ENCODE data around the gene TEX13C.
"Not testable (repeated sequence)": the region's sequence is repeated elsewhere in the genome, so short reads cannot be mapped to it uniquely, and the experiment has no call there.

The TEX13C gene

DNA sequence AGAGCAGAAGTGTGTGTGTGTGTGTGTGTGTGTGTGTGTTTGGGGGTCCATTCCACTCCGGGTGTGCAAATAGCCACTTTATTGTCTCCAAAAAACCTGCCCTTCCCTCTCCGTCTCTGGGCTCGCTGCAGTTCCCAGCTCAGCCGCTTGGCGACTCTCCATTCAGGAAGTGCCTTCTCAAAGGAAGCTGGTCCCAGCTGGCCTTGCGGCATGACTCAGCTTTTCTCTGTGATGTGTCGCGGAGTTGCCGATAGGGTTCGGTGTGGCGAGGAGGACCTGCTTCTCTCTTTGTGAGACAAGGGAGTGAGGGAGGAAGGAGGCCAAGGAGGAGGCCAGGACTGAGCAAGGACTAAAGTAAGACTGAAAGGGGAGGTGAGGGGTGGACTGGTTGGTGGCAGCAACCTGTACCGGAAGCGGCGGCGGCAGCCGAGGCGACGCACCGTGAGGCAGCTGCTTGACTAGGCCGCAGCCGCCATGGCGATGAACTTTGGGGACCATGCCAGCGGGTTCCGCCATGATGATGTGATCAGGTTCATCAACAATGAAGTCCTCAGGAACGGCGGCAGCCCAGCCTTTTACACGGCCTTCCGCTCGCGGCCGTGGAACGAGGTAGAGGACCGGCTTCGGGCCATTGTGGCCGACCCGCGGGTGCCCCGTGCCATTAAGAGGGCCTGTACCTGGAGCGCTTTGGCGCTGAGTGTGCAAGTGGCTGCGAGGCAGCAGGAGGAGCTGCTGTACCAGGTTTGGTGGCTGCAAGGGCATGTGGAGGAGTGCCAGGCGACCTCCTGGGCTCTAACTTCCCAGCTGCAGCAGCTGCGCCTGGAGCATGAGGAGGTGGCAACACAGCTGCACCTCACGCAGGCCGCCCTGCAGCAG is at the start of gene TEX13C:
Gene TEX13C, plus strand, starts transcription at position 226 of the 876 bp plus-strand sequence. Its CDS starts 249 bp downstream, at position 475.
- DNase-seq, result no peak

DNA sequence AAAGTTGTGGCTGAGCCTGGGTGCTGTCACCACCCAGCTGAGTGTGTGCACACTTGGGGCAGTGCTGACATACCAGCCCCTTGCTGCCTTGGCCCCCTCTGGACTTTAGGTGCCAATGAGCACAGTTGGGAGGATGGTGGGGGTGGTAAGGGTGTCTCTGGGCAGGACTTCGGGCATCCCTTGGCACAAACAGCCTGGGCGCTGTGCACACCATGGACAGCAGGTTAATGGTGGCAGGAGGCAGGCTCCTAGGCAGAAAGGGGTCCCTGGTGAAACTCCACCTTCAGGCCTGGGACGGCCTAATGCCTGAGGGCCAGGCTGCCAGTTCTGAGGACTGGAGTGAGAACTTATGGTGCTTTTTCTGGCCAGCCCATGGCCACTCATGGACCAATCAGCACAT is 32.4 kb upstream of the TEX13C start:
- no peak for DNase-seq

DNA sequence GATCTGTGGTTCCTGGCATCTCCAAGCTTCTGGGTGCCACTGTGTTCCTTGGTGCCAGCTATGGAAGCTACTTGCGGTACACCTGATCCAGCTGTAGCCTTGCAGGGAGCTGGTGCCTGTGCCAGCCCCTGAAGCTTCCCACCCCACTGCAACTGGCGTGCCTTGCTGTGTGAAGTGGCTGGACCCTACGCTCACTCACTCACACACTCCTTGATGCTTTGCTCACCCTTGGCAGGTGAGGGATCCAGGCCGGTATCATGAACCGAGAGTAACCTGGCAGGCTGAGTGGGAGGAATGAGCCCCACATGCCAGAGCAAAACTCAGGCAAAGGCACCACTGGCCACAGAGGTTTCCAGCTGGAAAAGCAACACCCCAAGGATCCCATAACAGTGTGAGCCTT is 31.3 kb upstream of the TEX13C start:
- DNase-seq, result no peak

DNA sequence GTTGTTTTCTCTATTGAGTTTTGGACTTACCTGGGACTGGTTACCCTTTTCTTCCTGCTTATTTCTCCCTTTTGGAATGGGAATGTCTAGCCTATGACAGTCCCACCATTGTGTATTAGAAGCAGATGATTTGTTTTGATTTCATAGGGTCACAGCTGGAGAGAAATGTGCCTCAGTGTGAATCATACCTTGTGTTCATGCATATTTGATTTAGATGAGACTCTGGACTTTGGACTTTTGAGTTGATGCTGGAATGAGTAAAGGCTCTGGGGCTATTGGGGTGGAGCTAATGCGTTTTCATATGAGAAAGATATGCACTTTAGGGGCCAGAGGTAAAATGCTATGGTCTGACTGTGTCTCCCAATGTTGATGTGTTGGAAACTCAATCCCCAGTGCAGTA is 30.5 kb upstream of the TEX13C start:
- no peak for DNase-seq

DNA sequence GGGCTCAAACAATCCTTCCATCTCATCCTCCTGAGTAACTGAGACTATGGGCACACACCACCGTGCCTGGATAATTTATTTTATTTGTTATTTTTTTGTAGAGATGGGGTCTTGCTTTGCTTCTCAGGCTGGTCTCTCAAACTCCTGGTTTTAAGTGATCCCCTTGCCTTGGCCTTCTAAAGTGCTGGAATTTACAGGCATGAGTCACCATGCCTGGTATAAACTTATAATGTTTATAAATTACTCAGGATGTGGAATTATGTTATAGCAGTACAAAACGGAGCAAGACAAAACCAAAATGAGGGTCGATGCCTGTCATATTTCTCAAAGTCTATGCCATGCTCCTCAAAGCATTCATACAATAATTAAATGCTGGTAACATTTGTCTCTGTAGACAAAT is 29.8 kb upstream of the TEX13C start:
- DNase-seq, result no peak

DNA sequence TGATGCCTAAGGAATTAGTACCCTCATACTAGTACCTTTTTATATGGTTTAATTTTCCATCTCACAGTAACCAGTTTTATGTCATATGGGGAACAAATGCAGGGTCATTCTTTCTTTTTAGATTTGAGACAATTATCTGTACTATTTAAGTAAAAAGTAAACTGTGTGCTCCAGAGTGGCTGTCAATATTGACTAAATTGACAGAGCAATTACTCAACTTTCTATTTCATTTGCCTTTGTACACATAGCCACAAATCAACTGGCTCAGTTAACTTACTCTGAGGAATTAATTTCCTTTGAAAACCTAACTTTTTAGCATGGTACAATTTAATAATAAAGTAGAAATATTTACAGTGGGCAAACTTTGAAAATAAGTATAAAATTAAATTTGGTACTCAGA is 28.5 kb upstream of the TEX13C start:
- DNase-seq, result no peak

DNA sequence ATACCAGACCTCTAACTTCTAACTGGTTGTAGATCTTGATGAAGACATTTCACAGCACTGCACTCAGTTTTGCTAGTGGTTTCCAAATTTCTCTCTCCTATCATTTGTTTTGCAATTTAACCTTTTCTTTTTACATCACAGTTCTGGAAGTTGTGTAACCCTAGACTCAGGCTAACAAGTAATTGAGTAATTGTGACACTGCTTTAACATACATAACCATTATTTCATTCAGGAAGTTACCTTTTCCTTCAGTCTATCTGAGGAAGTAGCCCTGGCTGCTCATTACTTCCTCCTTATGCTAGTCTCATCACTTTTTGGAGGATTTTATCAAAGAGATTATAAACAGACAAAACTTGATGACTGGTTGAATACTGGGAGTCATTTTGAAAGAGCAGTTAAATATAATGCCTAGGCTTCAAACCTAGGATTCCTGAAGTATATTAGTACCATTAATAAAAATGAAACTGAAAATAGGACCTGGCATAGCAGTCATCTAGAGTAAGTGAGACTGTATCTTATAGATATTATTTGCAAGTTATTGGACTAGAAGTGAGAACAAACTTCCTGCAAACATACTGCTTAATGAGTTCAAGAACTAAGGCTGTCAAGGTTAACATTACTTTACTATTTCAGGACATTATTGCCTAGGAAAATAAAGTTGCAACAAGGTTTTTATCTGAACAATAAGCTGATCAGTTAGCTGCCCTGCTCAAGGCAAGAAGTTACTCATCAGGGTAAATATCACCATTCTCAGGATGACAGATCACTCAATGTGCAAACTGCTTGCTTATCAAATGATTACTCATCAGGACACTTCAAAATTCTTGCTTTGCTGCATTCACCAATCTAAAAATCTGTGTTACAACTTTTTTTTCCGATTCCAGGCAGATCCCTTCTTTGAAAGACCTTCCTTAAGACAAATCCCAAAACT is 25.6 kb upstream of the TEX13C start:
- no peak for DNase-seq

DNA sequence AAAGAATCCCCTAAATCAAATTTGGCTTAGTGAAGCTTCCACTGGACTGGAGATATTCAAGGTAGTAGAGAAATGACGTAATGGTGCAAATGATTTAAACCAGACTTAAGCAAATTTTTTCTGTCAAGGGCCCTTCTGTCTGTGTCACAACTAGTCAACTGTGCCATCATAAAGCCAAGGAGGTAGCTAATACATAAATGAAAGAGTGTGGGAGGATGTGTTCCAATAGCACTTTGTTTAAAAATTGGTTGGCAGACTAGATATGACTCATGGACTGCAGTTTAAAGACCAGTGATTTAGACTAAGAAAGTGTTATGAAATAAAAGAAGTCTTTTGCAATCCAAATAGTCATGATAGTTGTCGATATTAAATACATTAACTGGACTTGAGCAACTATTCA is 24.3 kb upstream of the TEX13C start:
- DNase-seq, result no peak

DNA sequence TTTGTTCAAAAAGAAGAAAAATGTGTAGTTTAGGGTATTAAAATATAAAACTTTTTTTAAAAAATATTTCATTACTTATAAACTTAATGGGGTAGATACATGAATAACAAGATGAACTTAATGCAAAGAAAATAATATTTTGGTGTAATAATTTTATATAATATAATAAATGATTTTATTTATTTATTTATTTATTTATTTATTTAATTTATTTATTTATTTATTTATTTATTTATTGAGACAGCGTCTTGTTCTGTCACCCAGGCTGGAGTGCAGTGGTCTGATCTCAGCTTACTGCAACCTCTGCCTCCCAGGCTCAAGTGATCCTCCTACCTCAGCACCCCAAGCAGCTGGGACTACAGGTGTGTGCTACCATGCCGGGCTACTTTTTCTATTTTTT is 20.8 kb upstream of the TEX13C start:
- DNase-seq, result no peak

DNA sequence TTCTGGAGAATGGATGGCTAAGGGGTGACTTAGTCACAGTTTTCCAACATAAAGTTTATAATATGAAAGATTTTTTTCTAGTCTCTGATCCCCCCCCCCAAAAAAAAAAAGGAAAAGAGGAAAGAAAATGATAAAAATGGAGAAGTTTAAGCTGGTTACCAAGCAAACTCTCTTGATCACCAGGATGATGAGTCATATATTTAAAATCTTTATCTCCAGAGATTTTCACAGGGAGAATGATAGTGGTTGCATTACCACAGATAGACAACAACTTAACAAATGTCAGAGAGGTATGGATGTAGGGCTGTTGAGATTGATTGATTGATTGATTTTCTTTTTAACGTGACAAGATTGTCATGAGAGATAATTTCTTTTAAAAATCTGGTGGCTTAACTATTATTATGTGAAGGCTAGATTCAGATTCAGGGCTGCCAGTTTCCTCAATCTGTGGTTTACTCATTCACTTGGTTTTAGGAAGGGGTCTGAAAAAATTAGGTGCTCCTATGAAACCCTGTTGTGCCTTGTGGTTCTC is 13.3 kb upstream of the TEX13C start:
- DNase-seq, result no peak

DNA sequence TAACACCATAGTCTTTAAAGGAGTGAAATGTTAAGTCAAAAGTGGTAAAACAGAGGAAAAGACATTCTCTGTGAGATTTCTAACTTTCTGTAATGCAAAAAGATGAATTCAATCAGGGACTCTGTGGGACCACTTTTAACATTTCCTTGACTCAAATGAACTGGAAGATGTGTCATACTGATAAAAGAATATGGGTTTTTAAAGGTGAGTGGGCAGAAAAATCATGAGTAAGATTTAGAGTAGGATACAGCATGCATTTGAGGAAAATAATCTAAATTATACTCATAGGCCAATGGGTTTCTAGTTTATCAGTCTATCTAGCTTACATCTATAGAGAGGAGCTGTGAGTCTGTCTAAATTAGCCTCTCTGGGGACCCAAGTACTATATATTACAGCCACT is 11.0 kb upstream of the TEX13C start:
- no peak for DNase-seq

DNA sequence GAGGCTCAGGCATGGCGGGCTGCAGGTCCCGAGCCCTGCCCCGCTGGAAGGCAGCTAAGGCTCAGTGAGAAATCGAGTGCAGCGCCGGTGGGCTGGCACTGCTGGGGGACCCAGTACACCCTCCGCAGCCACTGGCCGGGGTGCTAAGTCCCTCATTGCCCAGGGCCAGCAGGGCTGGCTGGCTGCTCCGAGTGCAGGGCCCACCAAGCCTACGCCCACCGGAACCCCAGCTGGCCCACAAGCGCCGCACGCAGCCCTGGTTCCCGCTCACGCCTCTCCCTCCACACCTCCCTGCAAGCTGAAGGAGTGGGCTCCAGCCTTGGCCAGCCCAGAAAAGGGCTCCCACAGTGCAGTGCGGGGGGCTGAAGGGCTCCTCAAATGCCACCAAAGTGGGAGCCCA is 505 bp upstream of the TEX13C start:
- not testable (repeated sequence) for DNase-seq

DNA sequence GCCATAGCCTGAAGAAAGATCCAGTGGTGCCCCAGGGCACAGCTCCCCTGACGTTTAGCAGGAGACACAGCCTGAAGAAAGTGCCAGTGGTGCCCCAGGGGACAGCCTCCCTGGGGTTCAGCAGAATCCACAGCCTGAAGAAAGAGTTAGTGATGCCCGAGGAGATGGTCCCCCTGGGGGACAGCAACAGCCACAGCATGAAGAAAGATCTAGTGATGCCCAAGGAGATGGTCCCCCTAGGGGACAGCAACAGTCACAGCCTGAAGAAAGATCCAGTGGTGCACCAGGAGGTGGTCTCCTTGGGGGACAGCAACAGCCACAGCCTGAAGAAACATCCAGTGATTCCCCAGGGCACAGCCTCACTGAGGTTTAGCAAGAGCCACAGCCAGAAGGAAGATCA is 2.8 kb downstream of the TEX13C start:
- no peak for DNase-seq

DNA sequence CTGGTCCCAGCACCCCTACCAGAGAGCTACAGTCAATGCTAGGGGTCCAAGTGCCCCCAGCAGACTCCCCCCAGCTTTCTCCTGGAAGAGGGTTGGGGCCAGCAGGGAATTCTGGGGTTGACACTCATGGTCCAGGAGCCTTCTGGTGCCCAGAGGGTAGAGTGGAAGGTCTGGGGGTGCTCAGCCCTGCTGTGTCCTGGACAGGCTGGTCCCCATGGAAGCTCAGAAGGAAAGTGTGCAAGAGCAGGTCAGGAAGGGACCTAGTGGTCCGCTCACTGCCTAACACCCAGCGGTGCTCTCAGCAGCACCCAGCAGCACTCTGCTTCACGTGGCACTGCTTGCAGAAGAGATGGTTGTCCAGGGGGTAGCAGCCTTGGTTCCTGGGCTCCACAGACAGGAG is 6.9 kb downstream of the TEX13C start:
- no peak for DNase-seq

DNA sequence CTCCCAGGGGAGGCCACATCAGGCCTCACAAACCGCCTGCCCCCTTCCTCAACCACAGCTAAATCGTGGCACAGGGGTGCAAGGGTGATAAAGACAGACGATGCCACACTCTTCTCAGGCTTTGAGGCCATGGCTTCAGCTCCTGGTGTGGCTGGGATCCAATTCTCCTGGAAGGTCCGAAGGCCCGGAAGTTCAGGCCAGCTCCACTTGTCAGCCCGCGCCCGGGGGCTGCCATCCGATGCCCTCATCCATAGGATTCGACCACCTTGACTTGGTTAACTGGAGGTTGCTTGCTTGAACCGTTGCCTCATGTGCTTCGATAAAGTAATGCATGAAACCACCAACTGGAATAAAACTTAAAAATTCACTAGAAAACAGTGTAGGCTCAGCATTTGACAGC is 8.2 kb downstream of the TEX13C start:
- DNase-seq, result no peak

DNA sequence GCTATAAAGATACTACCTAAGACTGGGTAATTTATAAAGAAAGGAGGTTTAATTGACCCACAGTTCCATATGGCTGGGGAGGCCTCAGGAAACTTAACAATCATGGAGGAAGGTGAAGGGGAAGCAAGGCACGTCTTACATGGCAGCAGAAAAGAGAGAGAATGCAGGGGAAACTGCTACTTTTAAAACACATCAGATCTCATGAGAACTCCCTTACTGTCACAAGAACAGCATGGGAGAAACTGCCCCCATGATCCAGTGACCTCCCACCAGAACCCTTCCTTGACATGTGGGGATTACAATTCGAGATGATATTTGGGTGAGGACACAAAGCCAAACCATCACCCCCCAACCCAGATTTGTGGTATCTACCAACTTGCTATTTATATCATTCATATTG is 13.9 kb downstream of the TEX13C start:
- DNase-seq, result no peak

DNA sequence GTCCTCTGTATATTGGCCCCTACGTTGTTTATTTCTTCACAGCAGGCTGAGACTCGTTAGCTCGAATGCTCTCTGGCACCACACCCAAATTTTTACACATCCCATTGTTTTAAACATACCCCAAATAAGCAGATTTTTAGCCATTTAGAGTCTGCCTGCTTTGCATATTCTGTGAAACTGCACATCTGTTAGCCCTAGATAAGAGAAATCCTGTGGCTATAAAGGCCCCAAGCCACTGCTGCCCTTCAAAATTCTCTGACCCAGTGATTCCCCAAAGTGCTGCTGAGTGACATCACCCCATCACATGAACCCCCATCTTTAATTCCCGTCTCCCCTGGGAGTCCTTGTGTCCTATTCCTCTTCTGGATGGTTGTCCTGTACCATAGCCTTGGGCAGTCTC is 20.8 kb downstream of the TEX13C start:
- DNase-seq, result no peak

DNA sequence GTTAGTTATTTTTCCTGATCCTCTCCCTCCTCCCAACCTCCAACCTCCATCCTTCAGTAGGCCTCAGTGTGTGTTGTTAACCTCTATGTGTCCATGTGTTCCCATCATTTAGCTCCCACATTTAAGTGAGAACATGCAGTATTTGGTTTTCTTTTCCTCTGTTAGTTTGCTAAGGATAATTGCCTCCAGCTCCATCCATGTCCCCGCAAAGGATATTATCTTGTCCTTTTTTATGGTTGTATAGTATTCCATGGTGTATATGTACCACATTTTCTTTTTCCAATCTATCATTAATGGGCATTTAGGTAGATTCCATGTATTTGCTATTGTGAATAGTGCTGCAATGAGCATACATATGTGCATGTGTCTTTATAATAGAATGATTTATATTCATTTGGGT is 54.5 kb downstream of the TEX13C start:
- no peak for DNase-seq

Data from nucleus accumbens (tissue), 56 donors.